ENCODE results near the gene KCNQ2.

- TF ChIP-seq POLR2A (IDR thresholded peaks at IDR 0.05) (no peak), CTCF (IDR thresholded peaks at IDR 0.05) (no peak), EP300 (IDR thresholded peaks at IDR 0.05) (no peak)
These were observed 45.2 kb downstream of the KCNQ2 start for GRCh38 chr20:63427206-63427605.

Measured in ovary (tissue), 3 donors.